ENCODE measurements around the gene SLC1A6. TPM values are rescaled to one million over a fixed set of nuclear protein-coding genes. Genes with fewer than 3 reads are reported as not detected.

The SLC1A6 gene
- total and polyA plus RNA-seq, 9 of the 15 experiments (the other 6 are each of a cell fraction or from before 2014, with no cell fraction given): not detected

DNA sequence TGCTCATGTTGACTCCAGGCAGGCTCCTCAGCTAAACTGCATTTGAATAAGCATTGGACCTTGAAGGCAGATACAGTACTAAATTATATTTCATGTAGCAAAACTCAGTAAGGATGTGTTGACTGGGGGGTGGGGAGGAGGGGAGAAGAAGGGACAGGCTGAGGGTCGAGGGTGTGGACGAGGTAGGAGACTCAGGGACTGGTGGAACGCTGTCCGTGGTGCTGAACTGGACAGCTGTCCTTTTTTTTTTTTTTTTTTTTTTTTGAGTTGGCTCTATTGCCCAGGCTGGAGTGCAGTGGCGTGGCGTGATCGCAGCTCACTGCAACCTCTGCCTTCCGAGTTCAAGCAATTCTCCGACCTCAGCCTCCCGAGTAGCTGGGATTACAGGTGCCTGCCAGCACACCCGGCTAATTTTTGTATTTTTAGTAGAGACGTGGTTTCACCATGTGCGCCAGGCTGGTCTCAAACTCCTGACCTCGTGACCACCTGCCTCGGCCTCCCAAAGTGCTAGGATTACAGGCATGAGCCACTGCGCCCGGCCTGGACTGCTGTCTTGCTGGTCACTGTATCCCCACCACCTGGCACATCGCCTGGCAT is 36.4 kb upstream of the SLC1A6 start (continued):
- TF ChIP-seq, protein P1, sequence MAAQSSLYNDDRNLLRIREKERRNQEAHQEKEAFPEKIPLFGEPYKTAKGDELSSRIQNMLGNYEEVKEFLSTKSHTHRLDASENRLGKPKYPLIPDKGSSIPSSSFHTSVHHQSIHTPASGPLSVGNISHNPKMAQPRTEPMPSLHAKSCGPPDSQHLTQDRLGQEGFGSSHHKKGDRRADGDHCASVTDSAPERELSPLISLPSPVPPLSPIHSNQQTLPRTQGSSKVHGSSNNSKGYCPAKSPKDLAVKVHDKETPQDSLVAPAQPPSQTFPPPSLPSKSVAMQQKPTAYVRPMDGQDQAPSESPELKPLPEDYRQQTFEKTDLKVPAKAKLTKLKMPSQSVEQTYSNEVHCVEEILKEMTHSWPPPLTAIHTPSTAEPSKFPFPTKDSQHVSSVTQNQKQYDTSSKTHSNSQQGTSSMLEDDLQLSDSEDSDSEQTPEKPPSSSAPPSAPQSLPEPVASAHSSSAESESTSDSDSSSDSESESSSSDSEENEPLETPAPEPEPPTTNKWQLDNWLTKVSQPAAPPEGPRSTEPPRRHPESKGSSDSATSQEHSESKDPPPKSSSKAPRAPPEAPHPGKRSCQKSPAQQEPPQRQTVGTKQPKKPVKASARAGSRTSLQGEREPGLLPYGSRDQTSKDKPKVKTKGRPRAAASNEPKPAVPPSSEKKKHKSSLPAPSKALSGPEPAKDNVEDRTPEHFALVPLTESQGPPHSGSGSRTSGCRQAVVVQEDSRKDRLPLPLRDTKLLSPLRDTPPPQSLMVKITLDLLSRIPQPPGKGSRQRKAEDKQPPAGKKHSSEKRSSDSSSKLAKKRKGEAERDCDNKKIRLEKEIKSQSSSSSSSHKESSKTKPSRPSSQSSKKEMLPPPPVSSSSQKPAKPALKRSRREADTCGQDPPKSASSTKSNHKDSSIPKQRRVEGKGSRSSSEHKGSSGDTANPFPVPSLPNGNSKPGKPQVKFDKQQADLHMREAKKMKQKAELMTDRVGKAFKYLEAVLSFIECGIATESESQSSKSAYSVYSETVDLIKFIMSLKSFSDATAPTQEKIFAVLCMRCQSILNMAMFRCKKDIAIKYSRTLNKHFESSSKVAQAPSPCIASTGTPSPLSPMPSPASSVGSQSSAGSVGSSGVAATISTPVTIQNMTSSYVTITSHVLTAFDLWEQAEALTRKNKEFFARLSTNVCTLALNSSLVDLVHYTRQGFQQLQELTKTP (IDR thresholded peaks at IDR 0.05; ENCODE audit: low read depth in 1 of 2, partially characterized antibody in 2 of 2): peak in 1 of 2 experiments; percentile 60
- TF ChIP-seq ZFP36 (IDR thresholded peaks at IDR 0.05; ENCODE audit: low read depth, low read length, partially characterized antibody) (no peak), CBFA2T2 (conservative IDR thresholded peaks at IDR 0.05) (no peak), ZNF384 (IDR thresholded peaks at IDR 0.05; ENCODE audit: low read depth, low read length) (peak; percentile 94), POU5F1 (IDR thresholded peaks at IDR 0.05; ENCODE audit: borderline replicate concordance, low read depth, low read length, partially characterized antibody) (no peak)
- TF ChIP-seq, protein P2, sequence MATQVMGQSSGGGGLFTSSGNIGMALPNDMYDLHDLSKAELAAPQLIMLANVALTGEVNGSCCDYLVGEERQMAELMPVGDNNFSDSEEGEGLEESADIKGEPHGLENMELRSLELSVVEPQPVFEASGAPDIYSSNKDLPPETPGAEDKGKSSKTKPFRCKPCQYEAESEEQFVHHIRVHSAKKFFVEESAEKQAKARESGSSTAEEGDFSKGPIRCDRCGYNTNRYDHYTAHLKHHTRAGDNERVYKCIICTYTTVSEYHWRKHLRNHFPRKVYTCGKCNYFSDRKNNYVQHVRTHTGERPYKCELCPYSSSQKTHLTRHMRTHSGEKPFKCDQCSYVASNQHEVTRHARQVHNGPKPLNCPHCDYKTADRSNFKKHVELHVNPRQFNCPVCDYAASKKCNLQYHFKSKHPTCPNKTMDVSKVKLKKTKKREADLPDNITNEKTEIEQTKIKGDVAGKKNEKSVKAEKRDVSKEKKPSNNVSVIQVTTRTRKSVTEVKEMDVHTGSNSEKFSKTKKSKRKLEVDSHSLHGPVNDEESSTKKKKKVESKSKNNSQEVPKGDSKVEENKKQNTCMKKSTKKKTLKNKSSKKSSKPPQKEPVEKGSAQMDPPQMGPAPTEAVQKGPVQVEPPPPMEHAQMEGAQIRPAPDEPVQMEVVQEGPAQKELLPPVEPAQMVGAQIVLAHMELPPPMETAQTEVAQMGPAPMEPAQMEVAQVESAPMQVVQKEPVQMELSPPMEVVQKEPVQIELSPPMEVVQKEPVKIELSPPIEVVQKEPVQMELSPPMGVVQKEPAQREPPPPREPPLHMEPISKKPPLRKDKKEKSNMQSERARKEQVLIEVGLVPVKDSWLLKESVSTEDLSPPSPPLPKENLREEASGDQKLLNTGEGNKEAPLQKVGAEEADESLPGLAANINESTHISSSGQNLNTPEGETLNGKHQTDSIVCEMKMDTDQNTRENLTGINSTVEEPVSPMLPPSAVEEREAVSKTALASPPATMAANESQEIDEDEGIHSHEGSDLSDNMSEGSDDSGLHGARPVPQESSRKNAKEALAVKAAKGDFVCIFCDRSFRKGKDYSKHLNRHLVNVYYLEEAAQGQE (IDR thresholded peaks at IDR 0.05; ENCODE audit: borderline replicate concordance): peak; percentile 97
- TF ChIP-seq, protein P2 (CRISPR knock-in tag; IDR thresholded peaks at IDR 0.05; ENCODE audit: low read depth): no peak; the same call in none of the 2 replicates
- TF ChIP-seq, protein P3, sequence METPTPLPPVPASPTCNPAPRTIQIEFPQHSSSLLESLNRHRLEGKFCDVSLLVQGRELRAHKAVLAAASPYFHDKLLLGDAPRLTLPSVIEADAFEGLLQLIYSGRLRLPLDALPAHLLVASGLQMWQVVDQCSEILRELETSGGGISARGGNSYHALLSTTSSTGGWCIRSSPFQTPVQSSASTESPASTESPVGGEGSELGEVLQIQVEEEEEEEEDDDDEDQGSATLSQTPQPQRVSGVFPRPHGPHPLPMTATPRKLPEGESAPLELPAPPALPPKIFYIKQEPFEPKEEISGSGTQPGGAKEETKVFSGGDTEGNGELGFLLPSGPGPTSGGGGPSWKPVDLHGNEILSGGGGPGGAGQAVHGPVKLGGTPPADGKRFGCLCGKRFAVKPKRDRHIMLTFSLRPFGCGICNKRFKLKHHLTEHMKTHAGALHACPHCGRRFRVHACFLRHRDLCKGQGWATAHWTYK (CRISPR knock-in tag; IDR thresholded peaks at IDR 0.05): no peak
- TF ChIP-seq, protein P4, sequence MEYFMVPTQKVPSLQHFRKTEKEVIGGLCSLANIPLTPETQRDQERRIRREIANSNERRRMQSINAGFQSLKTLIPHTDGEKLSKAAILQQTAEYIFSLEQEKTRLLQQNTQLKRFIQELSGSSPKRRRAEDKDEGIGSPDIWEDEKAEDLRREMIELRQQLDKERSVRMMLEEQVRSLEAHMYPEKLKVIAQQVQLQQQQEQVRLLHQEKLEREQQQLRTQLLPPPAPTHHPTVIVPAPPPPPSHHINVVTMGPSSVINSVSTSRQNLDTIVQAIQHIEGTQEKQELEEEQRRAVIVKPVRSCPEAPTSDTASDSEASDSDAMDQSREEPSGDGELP (CRISPR knock-in tag; IDR thresholded peaks at IDR 0.05; ENCODE audit: borderline replicate concordance): peak; percentile 46; the same call in 1 of the 2 replicates
